HG03097 (cell line): ENCODE results near the gene ACACA.

ENCODE experiments used
- ATAC-seq: cut with Tn5 transposase; IDR thresholded peaks from one replicate; pipeline ENCODE4 v1.9.1; 2021; ENCODE audit not compliant: unreplicated experiment, low FRiP score

Gene ACACA

DNA sequence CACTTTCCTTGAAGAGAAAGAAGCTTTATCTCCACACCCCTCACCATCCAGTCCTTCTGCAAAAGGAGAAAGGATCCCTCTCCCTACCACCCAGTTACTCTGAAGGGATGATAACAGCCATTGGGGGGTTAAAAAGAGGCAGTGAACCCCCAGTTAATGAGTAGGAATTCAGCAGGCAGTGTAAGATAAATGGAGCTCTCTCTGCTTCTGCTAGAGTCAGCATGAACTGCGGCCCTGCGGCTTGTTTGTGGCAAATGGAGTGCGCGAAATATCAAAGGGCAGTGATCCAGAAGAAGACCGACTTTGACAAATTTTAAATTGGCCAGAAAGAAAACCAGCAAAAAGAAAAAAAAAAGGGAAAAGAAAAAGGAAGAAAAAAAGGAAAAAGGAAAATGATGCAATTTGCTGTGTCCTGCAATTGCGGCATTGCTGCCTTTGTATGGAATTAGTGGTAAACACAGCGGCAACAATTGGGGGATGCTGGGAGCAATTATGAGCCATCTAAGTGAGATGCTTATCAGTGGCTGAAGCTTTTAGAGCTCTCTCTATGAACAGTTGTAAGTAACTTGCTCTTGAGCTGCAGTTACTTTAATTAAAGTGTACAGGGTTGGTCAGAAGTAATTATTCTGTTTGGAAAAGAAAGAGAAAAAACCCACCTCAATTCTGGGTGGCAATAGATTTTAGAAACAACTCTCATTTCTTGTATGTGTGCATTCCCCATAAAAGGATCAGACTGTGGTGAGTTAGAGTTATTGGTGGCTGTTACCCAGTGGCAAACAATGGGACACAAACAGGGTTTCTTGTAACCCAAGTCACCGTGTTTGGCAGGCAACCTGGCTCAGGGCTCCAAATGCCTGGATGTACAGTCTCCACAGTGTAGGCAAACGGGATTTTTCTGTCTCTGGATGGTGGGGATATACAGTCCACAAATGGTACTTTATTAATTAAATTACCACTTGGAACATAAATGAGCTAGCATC, 296.6 kb downstream of the ACACA start:
- ATAC-seq, result no peak

DNA sequence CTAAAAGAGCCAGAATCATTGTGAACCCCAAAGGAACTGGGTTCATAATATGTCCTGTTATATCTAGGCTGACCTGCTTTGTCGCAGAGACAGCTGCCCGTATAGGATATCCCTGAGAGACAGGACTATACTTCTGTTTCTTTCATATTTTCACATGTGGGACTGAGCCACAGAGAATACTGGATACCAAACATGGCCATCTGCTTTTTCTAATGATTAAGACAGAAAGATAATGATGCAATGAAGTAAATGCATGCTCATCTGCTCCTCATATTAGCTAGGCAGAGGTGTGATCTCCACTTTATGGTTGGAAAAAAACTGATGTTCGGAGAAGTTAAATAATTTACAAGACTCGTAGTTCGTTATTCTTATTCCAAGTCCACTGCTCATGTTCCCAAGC, 297.5 kb downstream of the ACACA start:
- ATAC-seq, result no peak

DNA sequence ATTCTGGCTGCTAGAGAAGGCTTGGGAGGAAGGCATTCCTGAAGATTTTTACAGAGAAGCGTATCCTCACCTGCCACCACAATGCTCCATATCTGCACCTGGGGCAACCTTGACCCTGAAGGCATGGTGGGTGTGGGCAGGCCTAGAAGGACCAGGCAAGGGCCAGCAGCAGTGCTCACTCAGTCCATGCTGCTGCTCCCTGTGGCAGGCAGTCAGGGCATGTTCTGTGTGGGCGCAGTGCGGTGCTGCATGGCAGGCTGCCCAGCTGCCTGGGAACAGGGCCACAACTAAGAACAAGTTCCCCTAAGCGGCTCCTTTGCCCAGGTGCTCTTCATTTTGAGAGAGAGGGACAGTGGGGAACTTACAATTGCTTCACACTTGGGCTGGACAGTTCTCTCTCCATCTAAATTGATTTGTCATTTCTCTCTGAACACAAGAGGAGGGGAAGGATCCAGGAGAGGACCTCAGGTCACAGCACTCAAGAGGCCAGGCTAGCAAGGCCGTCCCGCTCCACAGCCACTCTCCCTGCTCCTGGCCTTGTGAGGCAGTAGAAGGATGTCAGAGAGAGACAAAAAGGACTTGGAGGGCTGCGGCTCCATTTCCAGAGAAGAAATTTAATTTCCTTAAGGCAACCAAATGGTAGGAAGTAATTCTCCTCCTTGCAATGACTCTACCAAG, 299.1 kb downstream of the ACACA start:
- ATAC-seq, result no peak

DNA sequence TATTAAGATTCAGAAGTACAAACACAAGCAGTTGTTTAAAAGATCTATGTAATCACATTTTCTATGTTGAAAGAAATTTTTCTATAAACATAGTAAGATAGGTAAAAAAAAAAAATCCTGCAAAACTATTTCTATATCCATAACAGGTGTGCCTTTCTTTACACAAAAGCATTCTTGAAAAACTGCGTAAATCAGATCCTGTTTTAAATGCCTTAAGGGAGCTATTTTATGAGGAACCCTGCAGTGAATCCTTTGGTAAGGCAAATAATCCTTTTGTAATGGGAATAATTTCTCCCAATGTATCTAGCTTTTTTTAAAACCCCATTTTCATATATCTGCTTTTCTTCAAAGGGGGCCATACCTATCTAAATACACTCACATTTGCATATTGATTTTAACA, 300.6 kb downstream of the ACACA start:
- no peak for ATAC-seq

DNA sequence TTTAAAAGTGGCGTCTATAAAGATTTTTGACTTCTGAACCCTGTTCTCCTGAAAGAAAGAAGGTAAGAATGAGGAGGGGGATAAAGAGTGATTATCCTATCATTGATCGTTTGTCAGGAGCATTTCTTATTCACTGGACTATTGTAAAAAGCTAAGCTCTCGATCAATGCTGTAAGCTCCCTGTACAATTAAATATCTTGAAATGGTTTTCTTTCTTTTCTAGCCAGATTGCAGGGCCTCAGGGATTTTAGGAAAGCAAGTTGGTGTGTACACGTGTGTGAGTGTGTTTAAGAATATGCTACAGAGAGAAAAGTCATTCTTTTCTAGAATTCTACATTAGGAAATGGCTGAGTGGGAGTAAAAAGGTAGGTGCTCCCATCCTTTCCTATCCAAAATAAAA, 303.4 kb downstream of the ACACA start:
- no peak for ATAC-seq

DNA sequence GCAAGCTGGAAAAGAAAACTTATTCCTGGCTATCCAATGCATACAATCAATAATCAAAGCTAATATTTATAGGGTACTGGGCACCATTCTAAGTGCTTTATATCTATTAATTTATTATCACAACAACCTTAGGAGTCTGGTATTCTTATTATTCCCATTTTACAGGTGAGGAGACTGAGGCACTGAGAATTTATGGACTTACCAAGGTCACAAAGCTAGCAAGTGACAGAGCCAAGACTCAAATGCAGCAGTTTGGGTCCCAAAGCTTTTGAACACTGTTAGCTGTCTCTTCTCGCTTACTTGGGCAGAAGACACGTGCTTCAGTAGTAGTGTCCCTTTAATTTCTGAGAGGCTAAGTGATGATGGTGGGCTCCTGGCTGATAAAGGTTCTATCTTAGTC, 305.3 kb downstream of the ACACA start:
- no peak for ATAC-seq

DNA sequence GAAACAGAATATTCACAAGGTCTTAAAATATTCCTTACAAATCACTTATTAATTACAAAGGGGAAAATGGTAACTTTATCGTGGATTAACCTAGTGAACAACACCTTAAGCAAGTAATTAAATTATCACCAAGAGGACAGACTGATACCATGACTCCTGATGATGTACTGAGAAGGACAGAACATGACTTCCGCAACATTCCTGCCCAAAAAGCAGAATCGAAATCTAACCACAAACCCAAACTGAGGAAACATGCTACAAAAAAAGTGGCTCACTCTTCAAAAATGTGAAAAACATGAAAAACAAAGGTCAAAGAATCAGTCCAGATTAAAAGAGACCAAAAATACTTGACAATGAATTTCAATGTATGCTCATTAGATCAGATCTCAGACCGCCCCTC, 306.4 kb downstream of the ACACA start:
- ATAC-seq, result no peak

DNA sequence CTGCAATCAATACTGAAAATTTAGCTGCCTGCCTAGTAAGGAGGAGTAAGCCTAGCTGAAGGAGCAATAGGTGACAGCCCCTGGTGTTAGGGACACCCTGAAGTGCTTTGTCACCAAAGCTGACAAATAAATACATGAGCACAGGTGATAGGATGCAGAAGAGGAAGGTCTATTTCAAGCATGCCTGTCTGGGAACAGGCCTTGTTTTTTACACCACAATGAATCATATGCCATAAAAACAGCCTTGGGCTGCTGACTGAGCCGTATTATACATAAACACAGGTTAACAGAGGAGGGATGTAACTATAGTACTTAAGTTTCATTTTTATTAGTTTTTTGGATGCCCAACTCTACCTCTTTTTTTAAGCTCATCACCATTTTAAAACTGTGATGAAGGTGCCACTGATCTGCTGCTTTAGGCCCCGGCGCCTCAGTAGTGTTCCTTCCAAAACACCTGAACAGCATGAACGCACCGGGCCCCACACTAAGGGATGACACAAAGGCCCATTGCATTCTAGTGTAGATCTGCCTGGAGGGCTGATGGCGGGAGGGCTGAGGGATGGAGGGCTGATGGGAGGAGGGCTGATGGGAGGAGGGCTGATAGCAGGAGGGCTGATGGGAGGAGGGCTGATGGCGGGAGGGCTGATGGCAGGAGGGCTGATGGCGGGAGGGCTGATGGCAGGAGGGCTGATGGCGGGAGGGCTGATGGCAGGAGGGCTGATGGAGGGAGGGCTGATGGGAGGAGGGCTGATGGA, 307.5 kb downstream of the ACACA start:
- ATAC-seq, result no peak

DNA sequence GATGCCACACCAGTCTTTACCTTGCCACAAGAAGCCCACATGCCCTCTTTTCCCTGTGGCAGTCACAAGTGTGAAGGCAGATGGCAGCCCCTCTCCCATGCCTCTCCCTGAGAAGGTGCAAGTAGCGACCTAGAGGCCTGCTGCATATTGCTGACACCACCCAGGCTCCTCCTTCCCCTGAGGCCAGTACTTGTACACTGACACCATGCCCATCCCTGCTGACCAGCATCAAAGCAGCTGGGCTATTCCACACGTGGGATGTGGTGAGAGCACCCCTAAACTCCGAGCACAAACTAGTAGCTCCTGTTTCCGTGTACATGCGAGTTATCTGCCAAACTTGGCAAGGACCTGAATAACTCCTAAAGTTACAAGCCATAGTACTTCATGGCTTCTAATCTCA, 308.5 kb downstream of the ACACA start:
- no peak for ATAC-seq

DNA sequence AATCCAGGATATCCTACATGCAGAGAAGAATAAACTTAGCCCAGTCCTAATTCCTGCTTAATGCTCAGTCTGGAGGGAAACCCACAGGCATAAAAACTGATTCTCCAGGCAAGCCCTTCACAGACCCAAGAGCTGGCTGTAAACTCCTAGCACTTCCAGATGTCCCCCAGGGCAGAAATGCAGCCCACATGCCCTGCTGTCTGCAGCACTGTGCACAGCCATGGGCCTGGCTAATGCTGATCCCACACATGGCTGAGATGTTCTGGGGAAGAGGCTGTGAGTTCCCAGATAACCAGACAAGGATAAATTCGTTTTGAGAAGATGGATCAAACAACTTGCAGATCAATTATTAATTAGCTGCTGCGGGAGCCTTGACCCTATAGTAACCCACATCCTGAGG, 309.5 kb downstream of the ACACA start:
- ATAC-seq, result no peak

DNA sequence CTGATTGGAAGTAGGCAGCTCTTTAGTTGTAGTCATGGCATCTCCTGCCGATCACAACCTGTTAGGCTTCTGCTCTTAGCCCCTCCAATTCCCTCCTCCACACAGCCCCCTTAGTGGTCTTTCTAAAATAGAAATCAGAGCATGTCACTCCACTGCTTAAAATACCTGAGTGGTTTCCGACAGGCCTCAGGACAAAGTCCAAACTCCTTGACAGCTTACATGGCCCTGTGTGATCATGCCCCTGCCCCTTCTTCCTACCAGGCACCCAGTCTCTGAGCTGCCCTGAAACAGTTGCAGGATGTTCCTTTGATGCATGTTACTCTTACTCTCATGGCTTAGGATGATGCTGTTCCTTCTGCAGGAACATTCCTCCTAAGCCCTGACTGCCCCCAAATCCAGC, 310.6 kb downstream of the ACACA start:
- no peak for ATAC-seq

DNA sequence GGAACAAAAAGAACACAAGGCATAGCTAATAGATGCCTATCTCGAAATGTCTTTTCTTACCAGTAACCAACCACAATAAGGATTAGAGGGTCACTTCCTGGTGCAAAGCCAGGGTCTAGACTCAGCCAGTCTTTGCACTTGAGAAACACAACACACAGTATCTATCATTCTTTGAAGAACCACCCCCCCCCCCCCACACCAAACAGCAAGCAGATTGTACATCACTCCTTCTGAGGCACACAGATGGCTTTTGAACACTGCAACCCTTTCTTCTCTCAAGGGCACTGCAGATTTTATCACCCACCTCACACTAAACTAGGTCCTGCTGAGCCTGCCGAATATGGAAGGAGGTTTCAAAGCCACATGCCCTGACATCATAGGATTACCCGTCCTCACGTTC, 312.2 kb downstream of the ACACA start:
- ATAC-seq, result no peak

DNA sequence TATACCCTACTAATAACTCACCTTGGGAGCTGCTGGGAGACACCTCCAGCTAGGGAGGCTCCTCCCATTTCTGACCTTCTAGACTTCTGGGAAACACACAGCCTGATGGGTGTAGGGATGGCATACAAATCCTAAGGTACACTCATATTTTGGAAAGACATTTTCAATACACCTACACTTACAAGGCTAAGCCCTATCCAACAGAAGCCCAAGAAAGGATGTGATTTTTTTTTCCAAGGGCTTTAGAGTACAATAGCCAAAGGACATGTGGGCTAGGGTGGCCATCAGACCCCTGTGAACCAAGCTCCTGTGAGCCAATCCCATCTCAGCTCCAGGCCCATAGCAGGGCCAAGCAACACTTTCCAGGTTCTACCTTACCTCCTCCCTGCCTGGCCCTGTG, 313.9 kb downstream of the ACACA start:
- no peak for ATAC-seq

DNA sequence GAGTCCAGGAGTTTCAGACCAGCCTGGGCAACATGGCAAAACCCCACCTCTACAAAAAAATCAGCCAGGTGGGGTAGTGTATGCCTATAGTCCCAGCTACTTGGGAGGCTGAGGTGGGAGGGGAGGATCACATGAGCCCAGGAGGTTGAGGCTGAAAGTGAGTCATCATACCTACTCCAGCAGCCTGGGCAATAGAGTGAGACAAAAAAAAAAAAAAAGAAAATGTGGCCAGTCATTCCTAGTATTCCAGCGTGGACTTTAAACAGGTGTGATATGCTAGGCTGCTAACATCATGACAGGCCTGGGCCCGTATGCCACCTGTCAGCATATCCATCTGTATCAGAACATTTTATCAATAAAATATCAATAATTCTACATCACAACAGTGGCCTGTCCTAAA, 314.6 kb downstream of the ACACA start:
- ATAC-seq, result no peak

DNA sequence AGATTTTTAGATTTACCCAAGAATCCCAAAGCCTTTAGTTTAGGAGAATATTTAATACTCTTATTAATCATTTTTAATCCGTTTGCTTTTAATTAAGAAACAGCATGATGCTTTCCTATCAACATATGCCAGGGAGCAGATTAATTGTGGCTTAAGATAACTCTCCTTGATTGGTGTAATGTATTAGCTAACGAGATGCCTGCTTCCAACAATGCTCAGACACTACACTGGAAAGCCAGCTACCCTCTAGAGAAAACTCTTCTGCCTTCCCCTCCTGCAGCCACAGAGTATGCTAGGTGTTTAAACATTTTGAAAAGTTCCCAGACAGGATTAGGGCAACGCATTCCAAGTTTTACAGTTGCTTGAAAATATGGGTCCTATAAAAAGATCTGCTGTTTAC, 315.7 kb downstream of the ACACA start:
- no peak for ATAC-seq

DNA sequence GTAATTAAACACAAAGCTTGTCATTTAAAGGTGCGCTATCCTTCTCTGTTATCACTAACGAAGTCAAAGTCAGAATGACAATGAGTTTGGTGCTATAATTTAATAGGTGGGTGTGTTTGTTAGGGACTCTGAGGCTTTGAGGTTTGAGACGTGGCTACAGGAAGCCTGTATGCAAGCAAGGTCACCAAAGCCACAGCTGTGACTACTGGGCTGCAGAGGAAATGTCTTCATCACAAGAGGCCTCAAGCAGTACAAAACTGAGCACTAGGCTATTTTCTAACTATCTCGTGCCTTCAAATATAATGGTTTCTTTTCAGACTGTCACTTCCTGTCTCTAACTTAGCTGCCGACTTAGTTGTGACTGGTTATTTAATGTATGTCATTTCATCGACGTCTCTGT, 316.7 kb downstream of the ACACA start:
- ATAC-seq, result peak; percentile 72

DNA sequence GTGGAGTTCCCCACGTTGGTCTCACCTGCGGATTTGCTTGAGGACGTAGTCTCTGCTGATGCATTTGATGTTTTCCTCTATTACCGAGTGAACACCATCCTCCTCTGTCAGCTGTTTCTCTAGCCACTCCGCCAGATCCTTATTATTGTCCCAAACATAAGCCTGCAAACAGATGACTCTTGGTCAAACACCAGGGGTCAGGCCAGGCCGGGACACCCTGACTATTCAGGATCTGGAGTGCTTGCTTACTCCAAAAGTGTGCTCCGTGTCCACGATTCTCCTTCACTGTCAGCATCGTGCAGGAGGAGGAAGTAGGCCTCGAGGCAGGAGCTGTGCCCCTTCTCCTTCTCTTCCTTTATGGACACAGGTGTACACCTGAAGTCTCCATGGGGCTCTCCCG, 317.7 kb downstream of the ACACA start:
- no peak for ATAC-seq

DNA sequence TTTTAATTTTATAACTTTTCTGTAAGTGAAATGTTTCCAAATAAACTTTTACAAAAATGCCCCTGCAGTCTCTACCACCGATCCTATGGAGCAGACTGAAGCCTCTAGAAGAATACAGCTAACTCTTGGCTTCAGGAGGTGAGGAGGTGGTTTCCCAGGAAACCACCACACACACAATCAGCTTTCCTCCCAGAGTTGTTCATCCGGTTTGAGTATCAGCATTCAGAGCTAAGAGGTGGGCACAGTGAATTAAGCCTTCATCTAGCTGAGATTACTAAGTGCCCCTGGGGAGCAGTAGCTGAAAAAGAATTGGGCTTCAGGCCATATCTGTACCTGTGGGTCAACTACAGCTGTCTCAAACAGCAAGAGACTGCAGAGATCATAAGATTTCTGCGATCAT, 318.2 kb downstream of the ACACA start:
- ATAC-seq, result no peak

DNA sequence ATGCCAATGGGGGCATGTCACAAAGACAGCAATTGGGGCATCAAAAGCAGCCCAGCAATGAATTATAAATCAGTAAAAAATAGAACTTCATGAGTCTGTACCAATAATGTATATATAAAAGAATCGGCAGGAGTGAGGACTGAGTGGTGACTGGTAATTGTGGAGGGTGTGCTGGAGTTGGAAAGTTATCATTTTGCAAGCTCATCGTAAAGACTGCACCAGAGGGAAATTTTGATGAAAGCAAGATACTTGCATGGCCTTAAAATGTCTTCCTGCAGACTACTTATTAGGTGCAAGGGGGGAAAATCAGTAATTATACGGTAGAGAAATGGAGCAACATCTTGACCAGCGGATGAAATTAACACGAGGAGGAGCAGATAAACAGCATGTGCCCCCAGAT, 319.0 kb downstream of the ACACA start:
- ATAC-seq, result no peak

DNA sequence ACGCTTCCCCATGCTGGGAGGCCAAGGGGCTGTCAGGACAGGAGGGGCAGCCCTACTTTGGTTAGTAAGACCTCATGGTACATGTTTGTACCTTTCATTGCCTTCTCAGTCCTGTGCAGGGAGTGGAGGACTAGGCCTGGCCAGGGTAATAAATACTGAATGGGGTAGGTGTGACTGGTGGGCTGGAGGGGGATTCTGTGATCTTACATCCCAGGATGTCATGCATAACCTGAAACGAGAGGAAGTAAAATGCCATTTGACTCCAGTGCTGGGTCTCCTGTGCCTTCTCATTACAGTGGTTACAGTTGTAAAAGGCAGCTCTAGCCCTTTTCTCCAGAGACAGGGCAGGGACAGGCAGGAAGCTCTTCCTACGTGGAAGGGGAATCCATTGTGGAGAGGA, 319.7 kb downstream of the ACACA start:
- ATAC-seq, result no peak

DNA sequence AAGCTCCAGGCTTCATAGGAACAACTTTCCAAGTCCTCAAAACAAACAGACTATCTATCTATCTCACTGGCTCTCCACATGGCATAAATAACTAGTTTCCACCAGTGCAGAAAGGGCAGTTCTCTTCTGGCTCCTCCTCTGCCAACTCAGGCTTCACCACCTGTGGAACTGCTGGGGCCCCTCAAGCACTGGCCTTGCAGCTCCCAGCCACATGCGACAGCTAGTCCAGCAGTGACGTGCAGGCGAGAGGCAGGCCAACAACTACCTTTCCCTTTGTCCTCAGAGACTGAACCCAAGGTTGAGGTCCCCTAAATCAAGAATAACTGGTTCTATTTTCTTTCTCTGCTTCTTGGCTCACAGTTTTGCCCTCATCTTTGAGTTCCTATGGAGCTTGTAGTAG, 320.3 kb downstream of the ACACA start:
- no peak for ATAC-seq
